ENCODE results near the gene OSBPL10.

GRCh38 chr3:31687020-31687802 lies 293.9 kb downstream of the OSBPL10 start:
- TF ChIP-seq POLR2AphosphoS5 (IDR thresholded peaks at IDR 0.05) (no peak), CTCF (IDR thresholded peaks at IDR 0.05) (no peak), POLR2A (IDR thresholded peaks at IDR 0.05) (no peak), EP300 (IDR thresholded peaks at IDR 0.05) (no peak)
